Keratinocyte (primary cell): ENCODE data around the gene ATAD2B. TPM values are rescaled to one million over a fixed set of nuclear protein-coding genes. Genes with fewer than 3 reads are reported as not detected.

ENCODE experiments used
- DNase-seq: peaks from one replicate; pipeline ENCODE4 v3.0.0-alpha.2; 2011; ENCODE audit warnings: low read depth, missing footprints, low spot score
- FAIRE-seq: peaks from 2 replicates; lab custom pipeline; 2011; peaks lifted over from hg19 to GRCh38; lab: Jason Lieb, UNC
- H2AFZ ChIP-seq: 2 replicates; pipeline ENCODE4 v1.6.0; 2012; ENCODE audit warnings: low read length, control low read depth, inconsistent platforms; ENCODE audit not compliant: control insufficient read depth
- H3K27ac ChIP-seq: 2 replicates; pipeline ENCODE4 v1.5.1; 2011; ENCODE audit warnings: low read length; ENCODE audit not compliant: control insufficient read depth, insufficient read depth
- H3K27me3 ChIP-seq: 3 replicates; pipeline ENCODE4 v1.6.0; 2011; ENCODE audit warnings: low read length; ENCODE audit not compliant: control insufficient read depth, insufficient read depth; ENCODE audit errors: extremely low read depth
- H3K36me3 ChIP-seq, 2 experiments: 2 replicates in 1 of 2; 3 replicates in 1 of 2; pipeline ENCODE4 v1.5.1; 2011; ENCODE audit warnings: low read length in 2 of 2, mild to moderate bottlenecking in 1 of 2; ENCODE audit not compliant: control insufficient read depth in 2 of 2, insufficient read depth in 2 of 2; ENCODE audit errors: extremely low read depth in 1 of 2
- H3K4me1 ChIP-seq: 3 replicates; pipeline ENCODE4 v1.5.1; 2011; ENCODE audit warnings: low read length; ENCODE audit not compliant: control insufficient read depth, insufficient read depth; ENCODE audit errors: extremely low read depth
- H3K4me2 ChIP-seq: 3 replicates; pipeline ENCODE4 v1.6.0; 2011; ENCODE audit warnings: low read depth, low read length; ENCODE audit not compliant: control insufficient read depth, insufficient read depth; ENCODE audit errors: extremely low read depth
- H3K4me3 ChIP-seq, 3 experiments: fragments of 200-600 bp in 1 of 3; sonication (generic) in 1 of 3; 2 replicates in 2 of 3; 3 replicates in 1 of 3; pipeline ENCODE4 v1.5.1; 2011 to 2016; ENCODE audit warnings: low read length in 3 of 3, mild to moderate bottlenecking in 3 of 3, control low read depth in 2 of 3, inconsistent platforms in 1 of 3, low read depth in 1 of 3, mixed read lengths in 1 of 3, mixed run types in 1 of 3, moderate library complexity in 1 of 3; ENCODE audit not compliant: control insufficient read depth in 2 of 3, insufficient read depth in 2 of 3; ENCODE audit errors: extremely low read depth in 1 of 3
- H3K79me2 ChIP-seq: 2 replicates; pipeline ENCODE4 v1.6.0; 2012; ENCODE audit warnings: low read length; ENCODE audit not compliant: control insufficient read depth, insufficient read depth
- H3K9ac ChIP-seq: 3 replicates; pipeline ENCODE4 v1.6.0; 2011; ENCODE audit warnings: low read length; ENCODE audit not compliant: control insufficient read depth, insufficient read depth; ENCODE audit errors: extremely low read depth
- H3K9me1 ChIP-seq: 3 replicates; pipeline ENCODE4 v1.6.0; 2011; ENCODE audit warnings: low read length; ENCODE audit not compliant: control insufficient read depth, insufficient read depth; ENCODE audit errors: extremely low read depth
- H3K9me3 ChIP-seq: 2 replicates; pipeline ENCODE4 v1.5.1; 2012; ENCODE audit warnings: low read depth, low read length; ENCODE audit not compliant: control insufficient read depth
- H4K20me1 ChIP-seq: 3 replicates; pipeline ENCODE4 v1.6.0; 2011; ENCODE audit warnings: low read length; ENCODE audit not compliant: control insufficient read depth, insufficient read depth; ENCODE audit errors: extremely low read depth
- CTCF ChIP-seq, 3 experiments: IDR thresholded peaks in 1 of 3; conservative IDR thresholded peaks in 1 of 3; optimal IDR thresholded peaks in 1 of 3; 2 replicates in 2 of 3; 3 replicates in 1 of 3; pipeline versions ENCODE3 to v1.5.1; 2011; ENCODE audit warnings: low read length in 3 of 3, mild to moderate bottlenecking in 3 of 3, moderate library complexity in 2 of 3, control low read depth in 1 of 3, inconsistent platforms in 1 of 3; ENCODE audit not compliant: insufficient read depth in 2 of 3; ENCODE audit errors: extremely low read depth in 1 of 3
- EZH2 ChIP-seq: IDR thresholded peaks from one replicate; pipeline ENCODE4 v1.6.1; 2012; ENCODE audit warnings: inconsistent platforms, mild to moderate bottlenecking, low read length, moderate library complexity
- dilution Hi-C: fragments of 300-500 bp; cut with MboI; formaldehyde crosslinking; loops from one replicate; pipeline ENCODE4 v1.7.0; 2020; ENCODE audit warnings: low sequenced_read_pairs; ENCODE audit not compliant: extremely low pct_ligation_motif_present
- polyA plus RNA-seq, 5 experiments: library from polyadenylated mRNA; depleted of rRNA in 3 of 5; stranded (reverse) in 3 of 5; stranded (forward) in 1 of 5; unstranded in 1 of 5; fragments of >200 nt; gene quantifications; 1 replicate in 1 of 5; 2 replicates in 3 of 5; 3 replicates in 1 of 5; pipeline versions ENCODE4 v1.2.1 to v1.2.3, GENCODE V29; 2011 to 2012; ENCODE audit warnings: missing spikeins in 2 of 5, low read depth in 1 of 5, low replicate concordance in 1 of 5

Gene ATAD2B
- polyA plus RNA-seq, 1 donor (not counting 4 experiments of a cell fraction or from before 2014, with no cell fraction given), result 4.4 TPM

GRCh38 chr2:23751747-23752265 lies 175.1 kb downstream of the ATAD2B start:
- H3K9me1 ChIP-seq, result peaks cover 2% of the 10 kb centered on the region
- H3K27ac ChIP-seq, result no peak overlapping the region
- peaks cover 24% of the 10 kb centered on the region for H3K4me1 ChIP-seq
- H3K9ac ChIP-seq, result no peak overlapping the region
- H3K4me3 ChIP-seq, result no peak overlapping the region
- H3K4me2 ChIP-seq, result no peak overlapping the region
- FAIRE-seq, result no peak
- dilution Hi-C loops, result no loop called here
- DNase-seq, result no peak
- H2AFZ ChIP-seq, result no peak overlapping the region
- H3K36me3 ChIP-seq, result peaks cover 5 to 6% of the 10 kb centered on the region in 2 experiments
- H3K27me3 ChIP-seq, result no peaks in the 10 kb centered on the region
- H3K9me3 ChIP-seq, result no peaks in the 10 kb centered on the region
- no peaks in the 10 kb centered on the region for H3K79me2 ChIP-seq
- TF ChIP-seq EZH2 (no peak), CTCF (optimal IDR thresholded peaks at IDR 0.05 in 1 of 3, IDR thresholded peaks at IDR 0.05 in 1 of 3, conservative IDR thresholded peaks at IDR 0.05 in 1 of 3; ENCODE audit: extremely low read depth in 1 of 3, insufficient read depth in 2 of 3, low read length in 3 of 3) (no peak)
- no peaks in the 10 kb centered on the region for H4K20me1 ChIP-seq

DNA sequence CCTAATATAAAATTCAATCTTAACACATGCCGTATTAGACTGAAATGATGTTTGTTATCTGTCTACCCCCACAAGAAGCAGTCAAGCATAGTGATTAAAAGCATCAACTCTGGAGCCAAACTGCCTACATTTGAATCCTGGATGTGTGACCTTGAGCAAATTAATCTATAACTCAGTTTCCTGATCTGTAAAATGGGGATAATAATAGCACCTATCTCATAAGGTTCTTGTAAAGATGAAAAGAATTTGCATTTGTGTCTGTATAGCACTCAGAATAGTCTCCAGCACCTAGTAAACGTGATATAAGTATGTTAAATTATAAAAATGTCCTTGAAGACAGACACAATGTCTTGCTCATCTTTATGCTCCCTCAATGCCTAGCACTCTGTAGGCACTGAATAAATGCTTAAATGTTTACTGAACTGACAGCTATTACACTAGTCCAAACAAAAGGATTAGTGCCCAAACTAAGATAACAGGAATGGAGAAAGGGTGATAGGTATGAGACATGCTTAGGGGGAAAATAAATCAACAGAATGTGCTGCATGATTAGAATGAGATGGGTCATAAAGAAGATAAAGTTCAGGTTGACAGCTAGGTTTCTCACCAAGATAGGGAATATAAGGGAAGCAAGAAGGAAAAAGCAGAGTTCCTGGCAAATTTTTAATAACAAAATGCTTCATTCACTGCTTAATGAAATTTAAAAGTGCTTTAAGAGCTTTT lies 180.6 kb downstream of the ATAD2B start:
- peaks cover 2% of the 10 kb centered on the region for H3K9me1 ChIP-seq
- H3K9ac ChIP-seq, result no peak overlapping the region
- TF ChIP-seq CTCF (optimal IDR thresholded peaks at IDR 0.05 in 1 of 3, IDR thresholded peaks at IDR 0.05 in 1 of 3, conservative IDR thresholded peaks at IDR 0.05 in 1 of 3; ENCODE audit: extremely low read depth in 1 of 3, insufficient read depth in 2 of 3, low read length in 3 of 3) (no peak), EZH2 (no peak)
- dilution Hi-C loops, result no loop called here
- no peak for FAIRE-seq
- H3K4me2 ChIP-seq, result no peak overlapping the region
- no peak overlapping the region for H2AFZ ChIP-seq
- H3K27ac ChIP-seq, result no peak overlapping the region
- H4K20me1 ChIP-seq, result no peaks in the 10 kb centered on the region
- H3K4me1 ChIP-seq, result peaks cover 9% of the 10 kb centered on the region
- H3K27me3 ChIP-seq, result no peaks in the 10 kb centered on the region
- H3K79me2 ChIP-seq, result no peaks in the 10 kb centered on the region
- no peak for DNase-seq
- no peak overlapping the region for H3K4me3 ChIP-seq
- H3K36me3 ChIP-seq, result no peaks in the 10 kb centered on the region
- H3K9me3 ChIP-seq, result no peaks in the 10 kb centered on the region
